ENCODE data around the gene DICER1. TPM values are rescaled to one million over a fixed set of nuclear protein-coding genes. Genes with fewer than 3 reads are reported as not detected.

DICER1 gene
- total and polyA plus RNA-seq, 2 experiments from 2014 or later = 21.4 to 59.2 TPM

DNA sequence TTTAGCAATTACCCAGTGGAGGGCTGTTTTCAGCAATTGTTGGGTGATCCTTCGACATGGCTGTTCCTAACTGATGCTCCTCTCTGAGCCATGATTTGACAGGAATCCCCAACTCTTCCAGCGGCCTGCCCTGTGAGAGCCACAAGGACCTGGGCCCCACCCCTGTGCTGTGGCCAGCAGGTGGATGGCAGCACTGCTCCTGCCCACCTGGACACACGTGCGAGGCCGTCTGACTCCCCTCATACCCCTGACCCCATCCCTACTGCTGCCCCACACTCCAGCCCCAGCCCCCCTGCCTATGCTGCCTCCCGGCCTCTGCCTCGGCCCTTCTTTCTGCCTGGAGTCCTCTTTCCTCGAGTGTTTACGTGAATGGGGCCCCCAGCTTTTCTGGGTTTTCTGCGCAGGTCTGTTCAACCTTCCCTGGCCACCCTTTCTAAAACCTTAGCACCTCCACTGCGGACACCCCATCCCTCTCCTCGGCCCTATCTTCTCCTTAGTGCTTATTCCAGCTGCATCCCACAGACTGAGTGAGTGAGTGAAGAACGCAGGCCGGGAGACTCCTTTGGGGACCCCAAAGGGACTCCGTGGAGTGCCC is 111.4 kb downstream of the DICER1 start:
- H3K4me3 Mint-ChIP-seq = no peak overlapping the region
- ATAC-seq = no peak

More for the DNA sequence above, 111.4 kb downstream of the DICER1 start:
- TF ChIP-seq, protein P1, sequence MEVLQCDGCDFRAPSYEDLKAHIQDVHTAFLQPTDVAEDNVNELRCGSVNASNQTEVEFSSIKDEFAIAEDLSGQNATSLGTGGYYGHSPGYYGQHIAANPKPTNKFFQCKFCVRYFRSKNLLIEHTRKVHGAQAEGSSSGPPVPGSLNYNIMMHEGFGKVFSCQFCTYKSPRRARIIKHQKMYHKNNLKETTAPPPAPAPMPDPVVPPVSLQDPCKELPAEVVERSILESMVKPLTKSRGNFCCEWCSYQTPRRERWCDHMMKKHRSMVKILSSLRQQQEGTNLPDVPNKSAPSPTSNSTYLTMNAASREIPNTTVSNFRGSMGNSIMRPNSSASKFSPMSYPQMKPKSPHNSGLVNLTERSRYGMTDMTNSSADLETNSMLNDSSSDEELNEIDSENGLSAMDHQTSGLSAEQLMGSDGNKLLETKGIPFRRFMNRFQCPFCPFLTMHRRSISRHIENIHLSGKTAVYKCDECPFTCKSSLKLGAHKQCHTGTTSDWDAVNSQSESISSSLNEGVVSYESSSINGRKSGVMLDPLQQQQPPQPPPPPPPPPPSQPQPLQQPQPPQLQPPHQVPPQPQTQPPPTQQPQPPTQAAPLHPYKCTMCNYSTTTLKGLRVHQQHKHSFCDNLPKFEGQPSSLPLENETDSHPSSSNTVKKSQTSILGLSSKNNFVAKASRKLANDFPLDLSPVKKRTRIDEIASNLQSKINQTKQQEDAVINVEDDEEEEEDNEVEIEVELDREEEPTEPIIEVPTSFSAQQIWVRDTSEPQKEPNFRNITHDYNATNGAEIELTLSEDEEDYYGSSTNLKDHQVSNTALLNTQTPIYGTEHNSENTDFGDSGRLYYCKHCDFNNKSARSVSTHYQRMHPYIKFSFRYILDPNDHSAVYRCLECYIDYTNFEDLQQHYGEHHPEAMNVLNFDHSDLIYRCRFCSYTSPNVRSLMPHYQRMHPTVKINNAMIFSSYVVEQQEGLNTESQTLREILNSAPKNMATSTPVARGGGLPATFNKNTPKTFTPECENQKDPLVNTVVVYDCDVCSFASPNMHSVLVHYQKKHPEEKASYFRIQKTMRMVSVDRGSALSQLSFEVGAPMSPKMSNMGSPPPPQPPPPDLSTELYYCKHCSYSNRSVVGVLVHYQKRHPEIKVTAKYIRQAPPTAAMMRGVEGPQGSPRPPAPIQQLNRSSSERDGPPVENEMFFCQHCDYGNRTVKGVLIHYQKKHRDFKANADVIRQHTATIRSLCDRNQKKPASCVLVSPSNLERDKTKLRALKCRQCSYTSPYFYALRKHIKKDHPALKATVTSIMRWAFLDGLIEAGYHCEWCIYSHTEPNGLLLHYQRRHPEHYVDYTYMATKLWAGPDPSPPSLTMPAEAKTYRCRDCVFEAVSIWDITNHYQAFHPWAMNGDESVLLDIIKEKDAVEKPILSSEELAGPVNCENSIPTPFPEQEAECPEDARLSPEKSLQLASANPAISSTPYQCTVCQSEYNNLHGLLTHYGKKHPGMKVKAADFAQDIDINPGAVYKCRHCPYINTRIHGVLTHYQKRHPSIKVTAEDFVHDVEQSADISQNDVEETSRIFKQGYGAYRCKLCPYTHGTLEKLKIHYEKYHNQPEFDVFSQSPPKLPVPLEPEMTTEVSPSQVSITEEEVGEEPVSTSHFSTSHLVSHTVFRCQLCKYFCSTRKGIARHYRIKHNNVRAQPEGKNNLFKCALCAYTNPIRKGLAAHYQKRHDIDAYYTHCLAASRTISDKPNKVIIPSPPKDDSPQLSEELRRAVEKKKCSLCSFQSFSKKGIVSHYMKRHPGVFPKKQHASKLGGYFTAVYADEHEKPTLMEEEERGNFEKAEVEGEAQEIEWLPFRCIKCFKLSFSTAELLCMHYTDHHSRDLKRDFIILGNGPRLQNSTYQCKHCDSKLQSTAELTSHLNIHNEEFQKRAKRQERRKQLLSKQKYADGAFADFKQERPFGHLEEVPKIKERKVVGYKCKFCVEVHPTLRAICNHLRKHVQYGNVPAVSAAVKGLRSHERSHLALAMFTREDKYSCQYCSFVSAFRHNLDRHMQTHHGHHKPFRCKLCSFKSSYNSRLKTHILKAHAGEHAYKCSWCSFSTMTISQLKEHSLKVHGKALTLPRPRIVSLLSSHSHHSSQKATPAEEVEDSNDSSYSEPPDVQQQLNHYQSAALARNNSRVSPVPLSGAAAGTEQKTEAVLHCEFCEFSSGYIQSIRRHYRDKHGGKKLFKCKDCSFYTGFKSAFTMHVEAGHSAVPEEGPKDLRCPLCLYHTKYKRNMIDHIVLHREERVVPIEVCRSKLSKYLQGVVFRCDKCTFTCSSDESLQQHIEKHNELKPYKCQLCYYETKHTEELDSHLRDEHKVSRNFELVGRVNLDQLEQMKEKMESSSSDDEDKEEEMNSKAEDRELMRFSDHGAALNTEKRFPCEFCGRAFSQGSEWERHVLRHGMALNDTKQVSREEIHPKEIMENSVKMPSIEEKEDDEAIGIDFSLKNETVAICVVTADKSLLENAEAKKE (CRISPR knock-in tag; IDR thresholded peaks at IDR 0.05) = no peak
- TF ChIP-seq, protein P2, sequence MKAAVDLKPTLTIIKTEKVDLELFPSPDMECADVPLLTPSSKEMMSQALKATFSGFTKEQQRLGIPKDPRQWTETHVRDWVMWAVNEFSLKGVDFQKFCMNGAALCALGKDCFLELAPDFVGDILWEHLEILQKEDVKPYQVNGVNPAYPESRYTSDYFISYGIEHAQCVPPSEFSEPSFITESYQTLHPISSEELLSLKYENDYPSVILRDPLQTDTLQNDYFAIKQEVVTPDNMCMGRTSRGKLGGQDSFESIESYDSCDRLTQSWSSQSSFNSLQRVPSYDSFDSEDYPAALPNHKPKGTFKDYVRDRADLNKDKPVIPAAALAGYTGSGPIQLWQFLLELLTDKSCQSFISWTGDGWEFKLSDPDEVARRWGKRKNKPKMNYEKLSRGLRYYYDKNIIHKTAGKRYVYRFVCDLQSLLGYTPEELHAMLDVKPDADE (IDR thresholded peaks at IDR 0.05) = no peak
- TF ChIP-seq NANOG (IDR thresholded peaks at IDR 0.05; ENCODE audit: borderline replicate concordance) = no peak
- TF ChIP-seq EZH2 (IDR thresholded peaks at IDR 0.05; ENCODE audit: low read depth, unreplicated experiment) = no peak
- TF ChIP-seq JUNB (IDR thresholded peaks at IDR 0.05; ENCODE audit: unreplicated experiment) = no peak
- TF ChIP-seq EZH2phosphoT487 (IDR thresholded peaks at IDR 0.05; ENCODE audit: unreplicated experiment) = no peak
- no peaks in the 10 kb centered on the region for H4K20me1 ChIP-seq (replicated peaks; ENCODE audit: insufficient read depth)
- no peaks in the 10 kb centered on the region for H3K27me3 ChIP-seq (ENCODE audit: insufficient read depth)
- Mint-ChIP-seq H3K36me3 (ENCODE audit: low read depth) (no peaks in the 10 kb centered on the region; the same call in 2 of the 3 replicates), H3K27me3 (ENCODE audit: insufficient read depth, low read depth, poor library complexity) (peaks cover 16% of the 10 kb centered on the region), H3K9me3 (no peaks in the 10 kb centered on the region; the same call in 1 of the 3 replicates), H3K4me1 (peaks cover 19% of the 10 kb centered on the region), H3K27ac (no peak overlapping the region)
- H3K36me3 ChIP-seq (ENCODE audit: insufficient read depth) = no peaks in the 10 kb centered on the region
- no peak overlapping the region for H3K4me3 ChIP-seq
- H2AFZ ChIP-seq = no peak overlapping the region; the same call in 1 of the 2 replicates
- no peak overlapping the region for H3K4me2 ChIP-seq
- H3K79me2 ChIP-seq (replicated peaks; ENCODE audit: insufficient read depth) = no peaks in the 10 kb centered on the region
- H3K27ac ChIP-seq (ENCODE audit: low read depth) = no peak overlapping the region
- no peaks in the 10 kb centered on the region for H3F3A ChIP-seq (replicated peaks; ENCODE audit: low read depth)
- no peak for DNase-seq (ENCODE audit: low spot score)
- no peaks in the 10 kb centered on the region for H3K4me1 ChIP-seq (ENCODE audit: insufficient read depth)
- no peaks in the 10 kb centered on the region for H3K9me2 ChIP-seq (ENCODE audit: insufficient read depth)
